B cell (primary cell): ENCODE data around the gene DKK2. TPM values are rescaled to one million over a fixed set of nuclear protein-coding genes. Genes with fewer than 3 reads are reported as not detected.

Experiments
- ATAC-seq: fragments of 200-7000 bp; cut with Tn5 transposase; one replicate; pipeline ENCODE4 v1.10.0; 2021; ENCODE audit warnings: low read depth, mild to moderate bottlenecking, moderate number of reproducible peaks, moderate library complexity
- CTCF ChIA-PET: fragments of 350-600 bp; sonication (Branson Sonifier 250); formaldehyde crosslinking; loops from one replicate; lab custom pipeline; 2021; ENCODE audit warnings: antibody characterized with exemption, inconsistent platforms; lab: Charles Lee
- POLR2A ChIA-PET: fragments of 350-600 bp; sonication (Branson Sonifier 250); formaldehyde crosslinking; loops from one replicate; lab custom pipeline; 2021; ENCODE audit warnings: antibody characterized with exemption; lab: Charles Lee
- DNase-seq: peaks from one replicate; pipeline ENCODE4 v3.0.0; 2013
- H2AFZ ChIP-seq: 2 replicates; pipeline ENCODE4 v1.6.1; 2012; ENCODE audit warnings: mild to moderate bottlenecking, low read depth, low read length; ENCODE audit not compliant: insufficient read depth, poor library complexity, severe bottlenecking
- H3K27ac ChIP-seq, 2 donors: 1 replicate in 1 of 2; 2 replicates in 1 of 2; pipeline ENCODE4 v1.5.1; 2012 to 2013; ENCODE audit warnings: low read length in 2 of 2, mild to moderate bottlenecking in 2 of 2, moderate library complexity in 1 of 2
- H3K27me3 ChIP-seq, 4 experiments: fragments of 200-600 bp in 1 of 4; sonication (generic) in 1 of 4; replicated peaks in 1 of 4; 1 replicate in 2 of 4; 2 replicates in 2 of 4; pipeline versions ENCODE4 v1.6.1 to v1.7.0; 2013 to 2016; ENCODE audit warnings: low read length in 3 of 4, mild to moderate bottlenecking in 2 of 4, mixed read lengths in 1 of 4, moderate library complexity in 1 of 4; ENCODE audit not compliant: insufficient read depth in 4 of 4, control insufficient read depth in 3 of 4; ENCODE audit errors: control extremely low read depth in 1 of 4
- H3K36me3 ChIP-seq, 2 experiments: replicated peaks in 1 of 2; 1 replicate in 1 of 2; 2 replicates in 1 of 2; pipeline versions ENCODE4 v1.6.1 to v1.7.1; 2013; ENCODE audit warnings: low read length in 1 of 2; ENCODE audit not compliant: insufficient read depth in 2 of 2, control insufficient read depth in 1 of 2; ENCODE audit errors: control extremely low read depth in 1 of 2, extremely low read depth in 1 of 2
- H3K4me1 ChIP-seq, 2 donors: fragments of 200-600 bp in 1 of 2; sonication (generic) in 1 of 2; 1 replicate in 1 of 2; 2 replicates in 1 of 2; pipeline versions ENCODE4 v1.5.1 to v1.6.1; 2013 to 2017; ENCODE audit warnings: low read length in 2 of 2; ENCODE audit not compliant: control insufficient read depth in 2 of 2, insufficient read depth in 2 of 2
- H3K4me2 ChIP-seq: replicated peaks from 2 replicates; pipeline ENCODE3; 2012; ENCODE audit warnings: mild to moderate bottlenecking, low read depth, low read length; ENCODE audit not compliant: poor library complexity, severe bottlenecking
- H3K4me3 ChIP-seq, 5 experiments: fragments of 200-600 bp in 1 of 5; sonication (generic) in 1 of 5; 1 replicate in 3 of 5; 2 replicates in 2 of 5; pipeline versions ENCODE4 v1.5.1 to v1.7.0; 2011 to 2016; ENCODE audit warnings: low read length in 4 of 5, mild to moderate bottlenecking in 4 of 5, low read depth in 2 of 5, control low read depth in 1 of 5, moderate library complexity in 1 of 5; ENCODE audit not compliant: insufficient read depth in 1 of 5; ENCODE audit errors: control extremely low read depth in 1 of 5, extremely low read depth in 1 of 5
- H3K79me2 ChIP-seq: fragments of 200-600 bp; sonication (generic); one replicate; pipeline ENCODE4 v1.6.0; 2016; ENCODE audit warnings: low read length; ENCODE audit not compliant: control insufficient read depth, insufficient read depth
- H3K9ac ChIP-seq: fragments of 200-600 bp; sonication (generic); 2 replicates; pipeline ENCODE4 v1.6.1; 2017; ENCODE audit warnings: mild to moderate bottlenecking, low read length, moderate library complexity
- H3K9me3 ChIP-seq, 3 donors: one replicate each; pipeline versions ENCODE4 v1.6.1 to v1.7.1; 2013; ENCODE audit warnings: low read length in 2 of 3; ENCODE audit not compliant: control insufficient read depth in 2 of 3, insufficient read depth in 1 of 3; ENCODE audit errors: control extremely low read depth in 1 of 3
- H4K20me1 ChIP-seq: 2 replicates; pipeline ENCODE4 v1.6.0; 2012; ENCODE audit warnings: mild to moderate bottlenecking, low read length; ENCODE audit not compliant: insufficient read depth, control insufficient read depth, poor library complexity, severe bottlenecking
- H3K27ac Mint-ChIP-seq: one replicate; pipeline ENCODE4 v1.8.0; 2021; ENCODE audit warnings: mixed read lengths
- H3K27me3 Mint-ChIP-seq: one replicate; pipeline ENCODE4 v1.8.0; 2021; ENCODE audit warnings: mixed read lengths
- H3K4me1 Mint-ChIP-seq: one replicate; pipeline ENCODE4 v1.8.0; 2021; ENCODE audit warnings: mixed read lengths
- H3K4me3 Mint-ChIP-seq: one replicate; pipeline ENCODE4 v1.8.0; 2021; ENCODE audit warnings: mixed read lengths
- H3K9me3 Mint-ChIP-seq: one replicate; pipeline ENCODE4 v1.8.0; 2022; ENCODE audit warnings: mixed read lengths; ENCODE audit not compliant: insufficient read depth
- CTCF ChIP-seq: fragments of 200-600 bp; IDR thresholded peaks from one replicate; pipeline ENCODE4 v1.8.0; 2022; ENCODE audit warnings: antibody characterized with exemption, mild to moderate bottlenecking
- EZH2 ChIP-seq: IDR thresholded peaks from 2 replicates; pipeline ENCODE4 v1.6.1; 2012; ENCODE audit warnings: borderline replicate concordance, low read depth, mild to moderate bottlenecking, moderate library complexity, low read length; ENCODE audit not compliant: insufficient read depth, poor library complexity, severe bottlenecking
- WGBS: methylation state at CpG from one replicate; pipeline ENCODE4 v1.1.5; 2013; ENCODE audit warnings: missing lambda C conversion rate; ENCODE audit not compliant: insufficient coverage; 5-methylcytosine and 5-hydroxymethylcytosine counted together
- intact Hi-C: fragments of 100-400 bp; cut with micrococcal nuclease; formaldehyde crosslinking; loops from one replicate; pipeline ENCODE4 v1.10.0; 2022
- polyA plus RNA-seq: library from polyadenylated mRNA; depleted of rRNA; stranded (reverse); fragments of >200 nt; gene quantifications from 2 replicates; pipeline ENCODE4 v1.2.3, GENCODE V29; 2012
- total RNA-seq, 2 donors: library from RNA; stranded (reverse); fragments of 120-200 nt in 1 of 2; gene quantifications; 1 replicate in 1 of 2; 2 replicates in 1 of 2; pipeline versions ENCODE4 v1.2.3 to v1.2.4, GENCODE V29; 2013 to 2022

The DKK2 gene
- total and polyA plus RNA-seq, 2 donors (not counting 1 experiment from before 2014, with no cell fraction given) = not detected

GRCh38 chr4:107072836-107073736 lies 37.0 kb upstream of the DKK2 start:
- Mint-ChIP-seq H3K4me1 (no peaks in the 10 kb centered on the region), H3K4me3 (no peak overlapping the region), H3K9me3 (no peaks in the 10 kb centered on the region), H3K27ac (no peak overlapping the region), H3K27me3 (no peaks in the 10 kb centered on the region)
- no peak for TF ChIP-seq EZH2
- no peak for TF ChIP-seq CTCF
- no peaks in the 10 kb centered on the region for H3K9me3 ChIP-seq
- intact Hi-C loops = no loop called here
- no peaks in the 10 kb centered on the region for H3K36me3 ChIP-seq
- POLR2A ChIA-PET = no interaction called here
- H3K27me3 ChIP-seq = no peaks in the 10 kb centered on the region
- H3K27ac ChIP-seq = no peak overlapping the region
- no peak for ATAC-seq
- H4K20me1 ChIP-seq = no peaks in the 10 kb centered on the region
- no peak overlapping the region for H3K4me2 ChIP-seq
- WGBS = 96% methylated on average over 18 of the region's 32 CpGs
- H3K9ac ChIP-seq = no peak overlapping the region
- CTCF ChIA-PET = no interaction called here
- no peak overlapping the region for H3K4me3 ChIP-seq
- no peak for DNase-seq
- no peak overlapping the region for H2AFZ ChIP-seq
- no peaks in the 10 kb centered on the region for H3K4me1 ChIP-seq
- H3K79me2 ChIP-seq = no peaks in the 10 kb centered on the region

- no peaks in the 10 kb centered on the region for H3K27me3 ChIP-seq
Observed at GRCh38 chr4:107071108-107071507, 35.0 kb upstream of the DKK2 start.

More at GRCh38 chr4:107071108-107071507, 35.0 kb upstream of the DKK2 start:
- Histone ChIP-seq H3K9ac (no peak overlapping the region), H4K20me1 (no peaks in the 10 kb centered on the region), H3K4me1 (no peaks in the 10 kb centered on the region), H3K4me3 (no peak overlapping the region), H3K36me3 (no peaks in the 10 kb centered on the region), H3K79me2 (no peaks in the 10 kb centered on the region), H2AFZ (no peak overlapping the region), H3K27ac (no peak overlapping the region), H3K9me3 (no peaks in the 10 kb centered on the region), H3K4me2 (no peak overlapping the region)
- CTCF ChIA-PET = no interaction called here
- TF ChIP-seq CTCF (no peak), EZH2 (no peak)
- Mint-ChIP-seq H3K4me3 (no peak overlapping the region), H3K4me1 (no peaks in the 10 kb centered on the region), H3K27ac (no peak overlapping the region), H3K27me3 (no peaks in the 10 kb centered on the region), H3K9me3 (no peaks in the 10 kb centered on the region)
- ATAC-seq (no peak), DNase-seq (no peak)
- POLR2A ChIA-PET = no interaction called here
- intact Hi-C loops = no loop called here
